ENCODE measurements around the gene BTD.

The BTD gene

DNA sequence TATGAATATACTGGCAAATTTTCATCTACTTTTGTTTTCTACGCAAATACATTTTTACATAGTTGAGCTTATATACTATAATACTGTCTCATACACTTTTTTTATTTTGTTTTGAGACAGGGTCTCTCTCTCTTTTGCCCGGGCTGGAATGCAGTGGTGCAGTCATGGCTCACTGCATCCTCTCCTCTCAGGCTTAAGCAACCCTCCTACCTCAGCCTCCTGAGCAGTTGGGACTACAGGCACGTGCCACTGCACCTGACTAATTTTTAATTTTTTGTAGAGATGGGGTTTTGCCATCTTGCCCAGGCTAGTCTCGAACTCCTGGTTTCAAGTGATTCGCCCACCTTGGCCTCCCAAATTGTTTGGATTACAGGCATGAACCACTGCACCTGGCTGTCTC lies 26.1 kb upstream of the BTD start:
- H3K36me3 ChIP-seq (ENCODE audit: control insufficient read depth, low read length): peaks cover 13% of the 10 kb centered on the region
- no peaks in the 10 kb centered on the region for H3K79me2 ChIP-seq (ENCODE audit: control insufficient read depth, low read length)
- no peak for TF ChIP-seq CTCF (IDR thresholded peaks at IDR 0.05; ENCODE audit: low read depth, low read length, poor library complexity, severe bottlenecking)
- no peak for TF ChIP-seq EZH2phosphoT487 (IDR thresholded peaks at IDR 0.05; ENCODE audit: borderline replicate concordance, low read length)
- no peak overlapping the region for H3K4me2 ChIP-seq (ENCODE audit: low read length)
- no peaks in the 10 kb centered on the region for H4K20me1 ChIP-seq (ENCODE audit: control insufficient read depth, insufficient read depth, low read depth, low read length)
- no peaks in the 10 kb centered on the region for H3K9me3 ChIP-seq (ENCODE audit: control insufficient read depth, insufficient read depth, low read length)
- no peaks in the 10 kb centered on the region for H3K27me3 ChIP-seq (ENCODE audit: control insufficient read depth, low read length)
- H3K9me2 ChIP-seq (replicated peaks; ENCODE audit: control insufficient read depth, low read length): no peaks in the 10 kb centered on the region
- H3K4me1 ChIP-seq (ENCODE audit: control insufficient read depth, low read length): peaks cover 5% of the 10 kb centered on the region
- H3F3A ChIP-seq (ENCODE audit: control insufficient read depth, insufficient read depth): no peaks in the 10 kb centered on the region
- no peak overlapping the region for H3K4me3 ChIP-seq (ENCODE audit: low read length)
- no peak overlapping the region for H3K27ac ChIP-seq (ENCODE audit: low read depth, low read length)

DNA sequence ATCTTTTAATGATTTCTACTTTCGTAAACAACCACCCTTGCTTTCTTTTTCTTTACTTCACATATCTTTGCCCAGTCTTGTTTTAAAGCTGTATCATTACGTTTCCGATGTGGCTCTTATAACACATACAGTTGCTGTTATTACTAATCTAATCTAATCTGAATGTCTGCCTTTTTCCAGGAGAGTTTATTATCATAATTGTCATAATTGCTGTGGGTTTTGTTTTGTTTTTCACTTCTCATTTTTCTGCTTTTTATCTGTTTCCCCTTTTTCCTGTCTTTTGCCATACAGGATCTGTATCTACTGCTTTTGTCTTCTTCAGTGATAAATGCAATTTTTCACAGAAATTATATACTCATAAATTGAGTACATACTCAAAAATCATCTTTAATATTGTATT lies 25.1 kb upstream of the BTD start:
- no peaks in the 10 kb centered on the region for H3K9me2 ChIP-seq (replicated peaks; ENCODE audit: control insufficient read depth, low read length)
- H3K4me3 ChIP-seq (ENCODE audit: low read length): no peak overlapping the region
- H4K20me1 ChIP-seq (ENCODE audit: control insufficient read depth, insufficient read depth, low read depth, low read length): no peaks in the 10 kb centered on the region
- H3K79me2 ChIP-seq (ENCODE audit: control insufficient read depth, low read length): no peaks in the 10 kb centered on the region
- H3F3A ChIP-seq (ENCODE audit: control insufficient read depth, insufficient read depth): no peaks in the 10 kb centered on the region
- H3K9me3 ChIP-seq (ENCODE audit: control insufficient read depth, insufficient read depth, low read length): no peaks in the 10 kb centered on the region
- H3K27ac ChIP-seq (ENCODE audit: low read depth, low read length): no peak overlapping the region
- peaks cover 5% of the 10 kb centered on the region for H3K4me1 ChIP-seq (ENCODE audit: control insufficient read depth, low read length)
- TF ChIP-seq EZH2phosphoT487 (IDR thresholded peaks at IDR 0.05; ENCODE audit: borderline replicate concordance, low read length) (no peak), CTCF (IDR thresholded peaks at IDR 0.05; ENCODE audit: low read depth, low read length, poor library complexity, severe bottlenecking) (no peak)
- peaks cover 10% of the 10 kb centered on the region for H3K36me3 ChIP-seq (ENCODE audit: control insufficient read depth, low read length)
- no peaks in the 10 kb centered on the region for H3K27me3 ChIP-seq (ENCODE audit: control insufficient read depth, low read length)
- no peak overlapping the region for H3K4me2 ChIP-seq (ENCODE audit: low read length)

DNA sequence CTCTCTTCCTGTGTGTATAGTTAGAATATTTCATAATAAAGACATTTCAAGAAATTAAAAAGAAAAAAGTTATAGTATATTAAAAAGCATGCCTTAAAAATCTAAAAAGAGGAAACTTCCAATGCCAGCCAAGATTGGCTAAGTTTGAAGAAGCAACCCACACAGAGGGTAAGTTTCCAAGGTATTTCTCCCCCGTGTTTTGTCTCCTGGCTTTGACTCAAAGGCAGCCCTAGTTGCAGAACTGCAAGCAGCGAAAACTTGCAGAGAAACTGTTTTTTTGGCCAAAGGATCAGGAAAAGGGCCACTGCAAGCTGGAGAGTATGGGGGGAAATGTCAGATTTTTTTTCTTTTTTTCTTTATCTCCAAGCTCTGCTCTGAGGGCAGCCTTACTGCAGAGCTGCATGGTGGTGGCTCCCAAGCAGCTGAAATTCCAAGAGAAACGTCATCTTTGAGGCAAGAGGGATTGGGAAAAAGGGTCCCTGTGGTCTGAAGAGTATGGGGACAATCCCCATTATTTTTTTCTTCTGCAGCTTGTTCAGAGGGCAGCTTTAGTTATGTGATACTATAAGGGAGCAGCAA lies 23.2 kb upstream of the BTD start:
- peaks cover 18% of the 10 kb centered on the region for H3K36me3 ChIP-seq (ENCODE audit: control insufficient read depth, low read length)
- H3K27me3 ChIP-seq (ENCODE audit: control insufficient read depth, low read length): no peaks in the 10 kb centered on the region
- peaks cover 5% of the 10 kb centered on the region for H3K4me1 ChIP-seq (ENCODE audit: control insufficient read depth, low read length)
- H3K27ac ChIP-seq (ENCODE audit: low read depth, low read length): no peak overlapping the region
- no peaks in the 10 kb centered on the region for H3K9me3 ChIP-seq (ENCODE audit: control insufficient read depth, insufficient read depth, low read length)
- H4K20me1 ChIP-seq (ENCODE audit: control insufficient read depth, insufficient read depth, low read depth, low read length): no peaks in the 10 kb centered on the region
- H3K9me2 ChIP-seq (replicated peaks; ENCODE audit: control insufficient read depth, low read length): no peaks in the 10 kb centered on the region
- H3F3A ChIP-seq (ENCODE audit: control insufficient read depth, insufficient read depth): no peaks in the 10 kb centered on the region
- H3K4me2 ChIP-seq (ENCODE audit: low read length): no peak overlapping the region
- TF ChIP-seq CTCF (IDR thresholded peaks at IDR 0.05; ENCODE audit: low read depth, low read length, poor library complexity, severe bottlenecking): no peak
- TF ChIP-seq EZH2phosphoT487 (IDR thresholded peaks at IDR 0.05; ENCODE audit: borderline replicate concordance, low read length): no peak
- H3K4me3 ChIP-seq (ENCODE audit: low read length): no peak overlapping the region
- H3K79me2 ChIP-seq (ENCODE audit: control insufficient read depth, low read length): no peaks in the 10 kb centered on the region

All from DOHH2 (cell line).